A673 (cell line): ENCODE measurements around the gene MAST1.

Experiments
- CTCF ChIP-seq: fragments of 300-800, 200-600 bp; sonication (generic); conservative IDR thresholded peaks from 2 replicates; pipeline ENCODE4 v1.5.1; 2017; ENCODE audit warnings: low read depth, mild to moderate bottlenecking, antibody characterized with exemption, low read length, moderate library complexity, mixed read lengths
- EZH2 ChIP-seq: fragments of 200-600 bp; sonication (generic); IDR thresholded peaks from 2 replicates; pipeline ENCODE4 v1.6.1; 2017; ENCODE audit warnings: borderline replicate concordance, low read depth, mild to moderate bottlenecking, mixed read lengths, antibody characterized with exemption, low read length; ENCODE audit not compliant: poor library complexity, severe bottlenecking

GRCh38 chr19:12799742-12800465 is 38.4 kb upstream of the MAST1 start:
- TF ChIP-seq CTCF (no peak), EZH2 (no peak)
